ENCODE measurements around the gene ARMH3. TPM values are rescaled to one million over a fixed set of nuclear protein-coding genes. Genes with fewer than 3 reads are reported as not detected.

The ARMH3 gene
- total and polyA plus RNA-seq, 10 of the 15 experiments (the other 5 are each of a cell fraction or from before 2014, with no cell fraction given): 13.0 to 33.0 (median 16.4) TPM

DNA sequence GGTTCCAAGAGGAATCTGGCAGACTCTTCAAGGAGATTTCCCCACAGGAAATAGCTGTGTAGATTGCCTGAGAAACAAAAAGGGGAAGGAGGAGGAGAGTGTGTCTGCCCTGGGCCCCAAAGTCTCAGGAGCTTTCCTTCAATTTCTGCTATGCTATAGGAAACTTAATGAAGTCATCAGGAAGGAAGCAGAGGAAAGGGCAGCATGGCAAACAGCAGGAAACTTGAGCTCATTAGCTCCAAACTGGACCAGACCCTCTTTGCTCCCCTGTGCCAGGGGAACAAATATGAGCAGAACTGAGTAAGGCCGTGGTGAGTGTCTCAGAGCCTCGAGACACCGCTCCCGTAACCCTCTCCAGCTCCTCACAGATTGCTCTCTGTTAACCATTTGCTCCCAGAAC is 207.6 kb downstream of the ARMH3 start:
- Histone ChIP-seq H3K9me3 (replicated peaks; ENCODE audit: control insufficient read depth, insufficient read depth, low read length) (no peaks in the 10 kb centered on the region), H3K4me3 (no peak overlapping the region), H3K9ac (ENCODE audit: control insufficient read depth, insufficient read depth, low read length) (no peak overlapping the region), H3K27ac (ENCODE audit: control insufficient read depth, insufficient read depth) (no peak overlapping the region), H3K79me2 (ENCODE audit: control insufficient read depth, insufficient read depth, low read length) (no peaks in the 10 kb centered on the region), H3K4me2 (ENCODE audit: control insufficient read depth, insufficient read depth) (no peak overlapping the region), H3K36me3 (ENCODE audit: control insufficient read depth in 2 of 2, insufficient read depth in 2 of 2, low read length in 1 of 2) (peaks cover 5 to 6% of the 10 kb centered on the region in 2 experiments; a peak in 2 of 4 replicates), H3K27me3 (replicated peaks in 1 of 2; ENCODE audit: control insufficient read depth in 2 of 2, insufficient read depth in 2 of 2, low read length in 1 of 2) (no peaks in the 10 kb centered on the region), H4K20me1 (ENCODE audit: control insufficient read depth, insufficient read depth) (no peaks in the 10 kb centered on the region), H3K4me1 (ENCODE audit: control insufficient read depth, insufficient read depth, low read length) (no peaks in the 10 kb centered on the region), H2AFZ (ENCODE audit: control insufficient read depth, low read depth, low read length) (no peak overlapping the region)
- intact Hi-C loops (cut with micrococcal nuclease; ENCODE audit: unreplicated experiment): no loop called here
- in situ Hi-C loops (cut with MboI): no loop called here
- ATAC-seq (no peak), FAIRE-seq (no peak), DNase-seq (ENCODE audit: low read depth, low spot score) (no peak)
- BruUV-seq (replicated peaks): no TSS peak
- TF ChIP-seq SUPT20H (IDR thresholded peaks at IDR 0.05; ENCODE audit: borderline replicate concordance, control insufficient read depth, low read depth, low read length) (no peak), CREB1 (IDR thresholded peaks at IDR 0.05; ENCODE audit: low read depth) (no peak), NFYA (IDR thresholded peaks at IDR 0.05; ENCODE audit: borderline replicate concordance, low read depth, low read length) (no peak), JUND (IDR thresholded peaks at IDR 0.05; ENCODE audit: low read depth, low read length) (no peak), NFYB (IDR thresholded peaks at IDR 0.05; ENCODE audit: insufficient read depth, low read depth, low read length) (no peak), CBX3 (IDR thresholded peaks at IDR 0.05; ENCODE audit: borderline replicate concordance, low read depth) (no peak), CBX5 (IDR thresholded peaks at IDR 0.05; ENCODE audit: low read depth) (no peak), SIN3A (IDR thresholded peaks at IDR 0.05; ENCODE audit: low read depth, low read length) (no peak), IRF4 (IDR thresholded peaks at IDR 0.05; ENCODE audit: low read depth, low read length) (no peak)
- TF ChIP-seq, protein P1, sequence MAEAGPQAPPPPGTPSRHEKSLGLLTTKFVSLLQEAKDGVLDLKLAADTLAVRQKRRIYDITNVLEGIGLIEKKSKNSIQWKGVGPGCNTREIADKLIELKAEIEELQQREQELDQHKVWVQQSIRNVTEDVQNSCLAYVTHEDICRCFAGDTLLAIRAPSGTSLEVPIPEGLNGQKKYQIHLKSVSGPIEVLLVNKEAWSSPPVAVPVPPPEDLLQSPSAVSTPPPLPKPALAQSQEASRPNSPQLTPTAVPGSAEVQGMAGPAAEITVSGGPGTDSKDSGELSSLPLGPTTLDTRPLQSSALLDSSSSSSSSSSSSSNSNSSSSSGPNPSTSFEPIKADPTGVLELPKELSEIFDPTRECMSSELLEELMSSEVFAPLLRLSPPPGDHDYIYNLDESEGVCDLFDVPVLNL (IDR thresholded peaks at IDR 0.05; ENCODE audit: low read depth, low read length): no peak
- TF ChIP-seq, protein P2, sequence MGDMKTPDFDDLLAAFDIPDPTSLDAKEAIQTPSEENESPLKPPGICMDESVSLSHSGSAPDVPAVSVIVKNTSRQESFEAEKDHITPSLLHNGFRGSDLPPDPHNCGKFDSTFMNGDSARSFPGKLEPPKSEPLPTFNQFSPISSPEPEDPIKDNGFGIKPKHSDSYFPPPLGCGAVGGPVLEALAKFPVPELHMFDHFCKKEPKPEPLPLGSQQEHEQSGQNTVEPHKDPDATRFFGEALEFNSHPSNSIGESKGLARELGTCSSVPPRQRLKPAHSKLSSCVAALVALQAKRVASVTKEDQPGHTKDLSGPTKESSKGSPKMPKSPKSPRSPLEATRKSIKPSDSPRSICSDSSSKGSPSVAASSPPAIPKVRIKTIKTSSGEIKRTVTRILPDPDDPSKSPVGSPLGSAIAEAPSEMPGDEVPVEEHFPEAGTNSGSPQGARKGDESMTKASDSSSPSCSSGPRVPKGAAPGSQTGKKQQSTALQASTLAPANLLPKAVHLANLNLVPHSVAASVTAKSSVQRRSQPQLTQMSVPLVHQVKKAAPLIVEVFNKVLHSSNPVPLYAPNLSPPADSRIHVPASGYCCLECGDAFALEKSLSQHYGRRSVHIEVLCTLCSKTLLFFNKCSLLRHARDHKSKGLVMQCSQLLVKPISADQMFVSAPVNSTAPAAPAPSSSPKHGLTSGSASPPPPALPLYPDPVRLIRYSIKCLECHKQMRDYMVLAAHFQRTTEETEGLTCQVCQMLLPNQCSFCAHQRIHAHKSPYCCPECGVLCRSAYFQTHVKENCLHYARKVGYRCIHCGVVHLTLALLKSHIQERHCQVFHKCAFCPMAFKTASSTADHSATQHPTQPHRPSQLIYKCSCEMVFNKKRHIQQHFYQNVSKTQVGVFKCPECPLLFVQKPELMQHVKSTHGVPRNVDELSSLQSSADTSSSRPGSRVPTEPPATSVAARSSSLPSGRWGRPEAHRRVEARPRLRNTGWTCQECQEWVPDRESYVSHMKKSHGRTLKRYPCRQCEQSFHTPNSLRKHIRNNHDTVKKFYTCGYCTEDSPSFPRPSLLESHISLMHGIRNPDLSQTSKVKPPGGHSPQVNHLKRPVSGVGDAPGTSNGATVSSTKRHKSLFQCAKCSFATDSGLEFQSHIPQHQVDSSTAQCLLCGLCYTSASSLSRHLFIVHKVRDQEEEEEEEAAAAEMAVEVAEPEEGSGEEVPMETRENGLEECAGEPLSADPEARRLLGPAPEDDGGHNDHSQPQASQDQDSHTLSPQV (IDR thresholded peaks at IDR 0.05): no peak
- TF ChIP-seq, protein P3, sequence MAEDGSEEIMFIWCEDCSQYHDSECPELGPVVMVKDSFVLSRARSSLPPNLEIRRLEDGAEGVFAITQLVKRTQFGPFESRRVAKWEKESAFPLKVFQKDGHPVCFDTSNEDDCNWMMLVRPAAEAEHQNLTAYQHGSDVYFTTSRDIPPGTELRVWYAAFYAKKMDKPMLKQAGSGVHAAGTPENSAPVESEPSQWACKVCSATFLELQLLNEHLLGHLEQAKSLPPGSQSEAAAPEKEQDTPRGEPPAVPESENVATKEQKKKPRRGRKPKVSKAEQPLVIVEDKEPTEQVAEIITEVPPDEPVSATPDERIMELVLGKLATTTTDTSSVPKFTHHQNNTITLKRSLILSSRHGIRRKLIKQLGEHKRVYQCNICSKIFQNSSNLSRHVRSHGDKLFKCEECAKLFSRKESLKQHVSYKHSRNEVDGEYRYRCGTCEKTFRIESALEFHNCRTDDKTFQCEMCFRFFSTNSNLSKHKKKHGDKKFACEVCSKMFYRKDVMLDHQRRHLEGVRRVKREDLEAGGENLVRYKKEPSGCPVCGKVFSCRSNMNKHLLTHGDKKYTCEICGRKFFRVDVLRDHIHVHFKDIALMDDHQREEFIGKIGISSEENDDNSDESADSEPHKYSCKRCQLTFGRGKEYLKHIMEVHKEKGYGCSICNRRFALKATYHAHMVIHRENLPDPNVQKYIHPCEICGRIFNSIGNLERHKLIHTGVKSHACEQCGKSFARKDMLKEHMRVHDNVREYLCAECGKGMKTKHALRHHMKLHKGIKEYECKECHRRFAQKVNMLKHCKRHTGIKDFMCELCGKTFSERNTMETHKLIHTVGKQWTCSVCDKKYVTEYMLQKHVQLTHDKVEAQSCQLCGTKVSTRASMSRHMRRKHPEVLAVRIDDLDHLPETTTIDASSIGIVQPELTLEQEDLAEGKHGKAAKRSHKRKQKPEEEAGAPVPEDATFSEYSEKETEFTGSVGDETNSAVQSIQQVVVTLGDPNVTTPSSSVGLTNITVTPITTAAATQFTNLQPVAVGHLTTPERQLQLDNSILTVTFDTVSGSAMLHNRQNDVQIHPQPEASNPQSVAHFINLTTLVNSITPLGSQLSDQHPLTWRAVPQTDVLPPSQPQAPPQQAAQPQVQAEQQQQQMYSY (CRISPR knock-in tag; IDR thresholded peaks at IDR 0.05): no peak
- SMC1A ChIA-PET (ENCODE audit: uncharacterized antibody, unreplicated experiment): interaction anchor here (0.8 to 2.5 kb wide), 3 partner anchors 40 to 162 kb away, joined by 3 to 8 read pairs (median 3); no protein-coding TSS in a partner anchor
- 82% methylated on average over 4 of the region's 4 CpGs for WGBS (ENCODE audit: insufficient coverage, insufficient replicate concordance, low lambda C conversion rate, missing lambda C conversion rate)
- CTCF ChIA-PET: interaction anchor here (3.8 to 17.0 kb wide), 3 partner anchors 9 to 161 kb away, joined by 22 to 398 read pairs (median 143); partner anchors contain the start of gene KCNIP2
- RAD21 ChIA-PET (ENCODE audit: unreplicated experiment): interaction anchor here (1.5 kb wide), 1 partner anchor 40 kb away, joined by 5 read pairs; no protein-coding TSS in a partner anchor
- POLR2A ChIA-PET: interaction anchor here (0.5 kb wide), 1 partner anchor 122 kb away, joined by 4 read pairs; no protein-coding TSS in a partner anchor
